Endodermal cell (in vitro differentiated cells): ENCODE results near the gene CIAO2B. TPM values are rescaled to one million over a fixed set of nuclear protein-coding genes. Genes with fewer than 3 reads are reported as not detected.
A peak's percentile ranks its signal among the peaks of the same experiment; 100 is the strongest.

Source experiments
- DNase-seq: peaks from one replicate; pipeline ENCODE4 v3.0.0-alpha.2; 2017
- H3K27ac ChIP-seq: 2 replicates; pipeline ENCODE4 v1.5.1; 2013; ENCODE audit warnings: mild to moderate bottlenecking, low read depth, low read length, moderate library complexity
- H3K27me3 ChIP-seq: 2 replicates; pipeline ENCODE4 v1.6.1; 2013; ENCODE audit warnings: mild to moderate bottlenecking, low read length, moderate library complexity; ENCODE audit not compliant: insufficient read depth, control insufficient read depth, poor library complexity, severe bottlenecking
- H3K36me3 ChIP-seq: 2 replicates; pipeline ENCODE4 v1.7.0; 2013; ENCODE audit warnings: mild to moderate bottlenecking, low read length, moderate library complexity; ENCODE audit not compliant: control insufficient read depth, insufficient read depth
- H3K4me1 ChIP-seq: one replicate; pipeline ENCODE4 v1.7.0; 2013; ENCODE audit warnings: low read length; ENCODE audit not compliant: control insufficient read depth, insufficient read depth
- H3K4me3 ChIP-seq: 2 replicates; pipeline ENCODE4 v1.5.1; 2013; ENCODE audit warnings: mild to moderate bottlenecking, low read length, moderate library complexity
- H3K9ac ChIP-seq: 2 replicates; pipeline ENCODE4 v1.6.1; 2013; ENCODE audit warnings: mild to moderate bottlenecking, low read length, moderate library complexity; ENCODE audit not compliant: poor library complexity, severe bottlenecking; ENCODE audit errors: extremely low read depth
- H3K9me3 ChIP-seq: 2 replicates; pipeline ENCODE4 v1.6.1; 2013; ENCODE audit warnings: mild to moderate bottlenecking, low read length, moderate library complexity; ENCODE audit not compliant: control insufficient read depth
- H3K27ac Mint-ChIP-seq: 2 replicates; pipeline ENCODE4 v1.8.0; 2020; ENCODE audit warnings: mixed read lengths
- H3K27me3 Mint-ChIP-seq: 2 replicates; pipeline ENCODE4 v1.8.0; 2021; ENCODE audit warnings: mild to moderate bottlenecking, mixed read lengths; ENCODE audit not compliant: insufficient read depth
- H3K36me3 Mint-ChIP-seq: 2 replicates; pipeline ENCODE4 v1.8.0; 2020; ENCODE audit warnings: low read depth, mixed read lengths
- H3K4me1 Mint-ChIP-seq: 2 replicates; pipeline ENCODE4 v1.8.0; 2020; ENCODE audit warnings: mixed read lengths
- H3K4me3 Mint-ChIP-seq: 2 replicates; pipeline ENCODE4 v1.8.0; 2020; ENCODE audit warnings: mild to moderate bottlenecking, moderate library complexity, mixed read lengths
- H3K9me3 Mint-ChIP-seq: 2 replicates; pipeline ENCODE4 v1.8.0; 2020; ENCODE audit warnings: mild to moderate bottlenecking, mixed read lengths
- WGBS, 2 experiments: methylation state at CpG; one replicate each; pipeline versions ENCODE4 v1.1.5 to v1.1.7; 2013; ENCODE audit warnings: missing lambda C conversion rate in 2 of 2, mixed read lengths in 1 of 2; ENCODE audit not compliant: insufficient coverage in 1 of 2, insufficient read length in 1 of 2; 5-methylcytosine and 5-hydroxymethylcytosine counted together
- total RNA-seq, 2 donors: library from RNA; stranded (reverse); fragmentation: NEBNext Ultra II Directional in 1 of 2; extraction: Animal tissue kit (Norgen Biotek cat#: 25700) in 1 of 2; gene quantifications; 2 replicates in 1 of 2; 3 replicates in 1 of 2; pipeline ENCODE4 v1.2.1, GENCODE V29; 2021
- TF ChIP-seq, protein P1 (sequence below): fragments of 200-600 bp; sonication (generic); conservative IDR thresholded peaks from 2 replicates; pipeline ENCODE4 v1.5.0; 2021; ENCODE audit warnings: antibody characterized with exemption, mild to moderate bottlenecking

CIAO2B gene
- total RNA-seq, 2 donors from 2014 or later = 70.2 to 87.7 TPM

DNA sequence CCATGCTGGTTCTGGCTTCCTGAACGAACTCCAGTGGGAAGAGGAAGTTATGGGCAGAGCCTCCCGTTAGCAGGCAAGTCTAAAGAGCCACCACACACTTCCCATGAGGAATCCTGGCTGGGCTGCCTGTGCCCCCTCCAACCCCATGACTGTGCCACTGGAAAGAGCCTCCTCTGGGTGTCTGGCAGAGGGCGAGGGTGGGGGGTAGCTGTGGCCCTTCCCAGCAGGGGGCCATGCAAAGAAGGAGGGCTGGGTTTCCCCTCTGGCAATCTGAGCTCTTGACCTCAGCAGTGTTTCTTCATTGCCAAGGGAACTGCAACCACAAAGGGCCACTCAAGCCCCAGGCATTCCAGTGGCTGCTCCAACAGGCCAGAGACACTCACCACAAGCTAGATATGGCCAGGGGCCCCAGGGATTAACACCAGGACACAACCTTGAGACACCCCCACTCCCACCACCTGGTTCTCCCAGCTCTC lies 7.2 kb downstream of the CIAO2B start:
- H3K27me3 Mint-ChIP-seq = peaks cover 58% of the 10 kb centered on the region
- Histone ChIP-seq H3K4me1 (peaks cover 9% of the 10 kb centered on the region), H3K36me3 (peaks cover 9% of the 10 kb centered on the region), H3K4me3 (no peak overlapping the region), H3K27ac (no peak overlapping the region), H3K9me3 (no peaks in the 10 kb centered on the region), H3K27me3 (peaks cover 51% of the 10 kb centered on the region), H3K9ac (no peak overlapping the region)
- peaks cover 7% of the 10 kb centered on the region for H3K4me1 Mint-ChIP-seq
- H3K27ac Mint-ChIP-seq = no peak overlapping the region
- TF ChIP-seq, protein P1, sequence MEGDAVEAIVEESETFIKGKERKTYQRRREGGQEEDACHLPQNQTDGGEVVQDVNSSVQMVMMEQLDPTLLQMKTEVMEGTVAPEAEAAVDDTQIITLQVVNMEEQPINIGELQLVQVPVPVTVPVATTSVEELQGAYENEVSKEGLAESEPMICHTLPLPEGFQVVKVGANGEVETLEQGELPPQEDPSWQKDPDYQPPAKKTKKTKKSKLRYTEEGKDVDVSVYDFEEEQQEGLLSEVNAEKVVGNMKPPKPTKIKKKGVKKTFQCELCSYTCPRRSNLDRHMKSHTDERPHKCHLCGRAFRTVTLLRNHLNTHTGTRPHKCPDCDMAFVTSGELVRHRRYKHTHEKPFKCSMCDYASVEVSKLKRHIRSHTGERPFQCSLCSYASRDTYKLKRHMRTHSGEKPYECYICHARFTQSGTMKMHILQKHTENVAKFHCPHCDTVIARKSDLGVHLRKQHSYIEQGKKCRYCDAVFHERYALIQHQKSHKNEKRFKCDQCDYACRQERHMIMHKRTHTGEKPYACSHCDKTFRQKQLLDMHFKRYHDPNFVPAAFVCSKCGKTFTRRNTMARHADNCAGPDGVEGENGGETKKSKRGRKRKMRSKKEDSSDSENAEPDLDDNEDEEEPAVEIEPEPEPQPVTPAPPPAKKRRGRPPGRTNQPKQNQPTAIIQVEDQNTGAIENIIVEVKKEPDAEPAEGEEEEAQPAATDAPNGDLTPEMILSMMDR = no peak
- peak; percentile 68 for DNase-seq
- H3K36me3 Mint-ChIP-seq = peaks cover 4% of the 10 kb centered on the region
- 82 to 83% methylated on average over 3 of the region's 3 CpGs for WGBS, 2 experiments
- no peaks in the 10 kb centered on the region for H3K9me3 Mint-ChIP-seq
- no peak overlapping the region for H3K4me3 Mint-ChIP-seq

DNA sequence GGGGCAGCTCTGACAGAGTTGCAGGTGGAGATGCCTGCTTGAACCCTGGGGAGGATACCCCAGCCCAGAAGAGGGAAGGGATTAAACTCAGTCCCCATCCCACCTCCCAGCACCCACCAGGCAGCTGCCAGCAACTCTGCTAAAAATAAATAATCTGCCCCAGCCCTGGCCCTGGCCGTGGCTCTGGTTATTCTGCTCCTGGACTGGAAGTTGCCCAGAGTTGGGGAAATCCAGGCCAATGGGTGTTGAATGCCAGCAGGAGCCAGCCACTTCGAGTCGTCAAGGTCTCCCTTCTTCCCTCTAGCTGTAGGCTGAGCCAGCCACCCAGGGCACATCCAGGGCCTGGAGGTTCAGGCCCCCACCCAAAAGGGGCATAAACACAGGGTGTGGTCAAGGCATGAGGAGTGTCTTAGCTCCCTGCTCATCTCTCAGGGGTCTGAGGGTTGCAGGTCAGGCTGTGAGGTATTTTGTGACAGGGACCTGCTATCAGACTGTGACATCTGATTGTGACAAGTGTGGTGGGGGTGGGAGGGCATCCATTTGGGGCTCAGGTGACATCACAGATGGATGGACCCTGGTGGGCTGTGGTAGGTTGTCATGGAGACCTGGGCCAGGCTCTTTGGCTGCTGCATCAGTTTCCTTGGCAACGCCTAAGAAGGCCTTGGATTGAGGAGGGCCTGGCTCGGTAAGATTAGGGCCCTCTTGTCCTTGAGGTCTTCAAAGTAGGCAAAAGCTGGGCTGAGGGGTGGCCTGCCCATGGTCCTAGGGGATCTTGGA lies 7.8 kb downstream of the CIAO2B start:
- H3K9me3 ChIP-seq = no peaks in the 10 kb centered on the region
- H3K36me3 Mint-ChIP-seq = no peaks in the 10 kb centered on the region
- no peak overlapping the region for H3K27ac ChIP-seq
- H3K27ac Mint-ChIP-seq = no peak overlapping the region
- peaks cover 54% of the 10 kb centered on the region for H3K27me3 ChIP-seq
- DNase-seq = no peak
- no peak overlapping the region for H3K9ac ChIP-seq
- WGBS, 2 experiments = 78 to 86% methylated on average over 2 to 5 of the region's 5 CpGs
- peaks cover 2% of the 10 kb centered on the region for H3K36me3 ChIP-seq
- peaks cover 9% of the 10 kb centered on the region for H3K4me1 ChIP-seq
- peak overlapping the region; percentile 43 for H3K4me3 Mint-ChIP-seq
- H3K4me3 ChIP-seq = no peak overlapping the region
- peaks cover 7% of the 10 kb centered on the region for H3K4me1 Mint-ChIP-seq
- no peaks in the 10 kb centered on the region for H3K9me3 Mint-ChIP-seq
- TF ChIP-seq, protein P1 = no peak
- peaks cover 61% of the 10 kb centered on the region for H3K27me3 Mint-ChIP-seq

DNA sequence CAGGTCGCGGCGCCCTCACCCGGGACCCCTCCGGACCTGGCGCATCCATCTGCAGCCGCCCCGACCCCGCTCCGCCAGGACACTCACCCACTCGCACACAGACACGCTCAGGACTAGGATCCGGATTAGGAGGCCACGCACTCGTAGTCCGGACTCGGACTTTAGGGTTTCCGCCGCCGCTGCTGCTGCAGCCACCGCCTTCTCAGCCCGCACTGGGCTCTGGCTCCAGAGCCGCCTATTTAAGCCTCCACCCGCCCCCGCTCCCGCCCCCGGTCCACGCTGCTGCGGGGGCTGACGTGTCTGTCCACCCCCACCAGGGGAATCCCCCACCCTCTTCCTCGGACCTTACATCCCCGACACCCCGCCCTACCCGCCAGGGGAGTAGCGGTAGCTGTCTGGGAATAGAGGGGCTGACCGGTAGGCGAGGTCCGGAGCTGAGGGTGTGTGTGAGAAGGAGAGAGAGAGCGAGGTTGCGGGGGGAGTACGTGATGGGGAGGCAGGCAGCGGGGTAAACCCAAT lies 8.8 kb downstream of the CIAO2B start, which contains the start of gene RRAD:
TSS of gene RRAD (minus strand) at position 214 of the 519 bp plus-strand sequence. CDS start 356 bp downstream, outside the sequence.
- Mint-ChIP-seq H3K4me1 (peaks cover 2% of the 10 kb centered on the region), H3K9me3 (no peaks in the 10 kb centered on the region), H3K36me3 (no peaks in the 10 kb centered on the region), H3K27me3 (peaks cover 68% of the 10 kb centered on the region), H3K27ac (no peak within 1 kb of the TSS), H3K4me3 (peak within 1 kb of the TSS; percentile 43)
- H3K9me3 ChIP-seq = no peaks in the 10 kb centered on the region
- H3K36me3 ChIP-seq = no peaks in the 10 kb centered on the region
- DNase-seq = peak; percentile 68
- no peak within 1 kb of the TSS for H3K4me3 ChIP-seq
- TF ChIP-seq, protein P1 = no peak
- no peak within 1 kb of the TSS for H3K27ac ChIP-seq
- H3K9ac ChIP-seq = no peak within 1 kb of the TSS
- H3K27me3 ChIP-seq = peaks cover 60% of the 10 kb centered on the region
- 12 to 15% methylated on average over 13 to 37 of the region's 42 CpGs for WGBS, 2 experiments
- H3K4me1 ChIP-seq = peaks cover 3% of the 10 kb centered on the region
